PC-3 (cell line): ENCODE results near the gene CARD6. TPM values are rescaled to one million over a fixed set of nuclear protein-coding genes. Genes with fewer than 3 reads are reported as not detected.

Experiments
- ATAC-seq: fragments of 200-7000 bp; cut with Tn5 transposase; 2 replicates; pipeline ENCODE4 v1.9.1; 2020; ENCODE audit warnings: mild to moderate bottlenecking, moderate library complexity
- BruUV-seq: library from RNA; stranded (reverse); fragments of 400-500 nt; replicated peaks from 2 replicates; lab custom pipeline; 2021; lab: Mats Ljungman, UMichigan
- CTCF ChIA-PET: fragments of 300-600 bp; sonication (Branson Sonifier 250); formaldehyde crosslinking; loops from one replicate; lab custom pipeline; 2022; ENCODE audit warnings: antibody characterized with exemption; lab: Charles Lee
- POLR2A ChIA-PET: fragments of 300-600 bp; sonication (Branson Sonifier 250); formaldehyde crosslinking; loops from one replicate; lab custom pipeline; 2022; ENCODE audit warnings: antibody characterized with exemption; ENCODE audit not compliant: unreplicated experiment; lab: Charles Lee
- DNase-seq: peaks from one replicate; pipeline ENCODE4 v3.0.0-alpha.2; 2015
- H2AFZ ChIP-seq: fragments of 300-600 bp; sonication (generic); 2 replicates; pipeline ENCODE4 v1.6.0; 2016; ENCODE audit warnings: antibody characterized with exemption, low read length
- H3F3A ChIP-seq: fragments of 300-600 bp; sonication (generic); one replicate; pipeline ENCODE4 v1.6.0; 2017; ENCODE audit warnings: antibody characterized with exemption, low read length, control low read depth, mild to moderate bottlenecking; ENCODE audit not compliant: unreplicated experiment
- H3K27ac ChIP-seq: fragments of 300-600 bp; sonication (generic); 2 replicates; pipeline ENCODE4 v1.5.1; 2016; ENCODE audit warnings: mild to moderate bottlenecking, low read length
- H3K27me3 ChIP-seq: fragments of 300-600 bp; sonication (generic); 2 replicates; pipeline ENCODE4 v1.6.1; 2016; ENCODE audit warnings: low read length, mixed read lengths
- H3K36me3 ChIP-seq: fragments of 300-600 bp; sonication (generic); 2 replicates; pipeline ENCODE4 v1.6.1; 2016; ENCODE audit warnings: low read depth, mixed run types, low read length, mixed read lengths
- H3K4me1 ChIP-seq: fragments of 300-600 bp; sonication (generic); 2 replicates; pipeline ENCODE4 v1.5.1; 2016; ENCODE audit warnings: low read length; ENCODE audit not compliant: insufficient read depth
- H3K4me2 ChIP-seq: fragments of 300-600 bp; sonication (generic); 2 replicates; pipeline ENCODE4 v1.6.0; 2016; ENCODE audit warnings: low read length
- H3K4me3 ChIP-seq: fragments of 300-600 bp; sonication (generic); 2 replicates; pipeline ENCODE4 v1.5.1; 2016; ENCODE audit warnings: mild to moderate bottlenecking, low read length, mixed read lengths
- H3K79me2 ChIP-seq: fragments of 300-600 bp; sonication (generic); 2 replicates; pipeline ENCODE4 v1.6.1; 2017; ENCODE audit warnings: low read length, mixed read lengths
- H3K9ac ChIP-seq: fragments of 300-600 bp; sonication (generic); 2 replicates; pipeline ENCODE4 v1.6.0; 2016; ENCODE audit warnings: mild to moderate bottlenecking, low read length
- H3K9me2 ChIP-seq: fragments of 300-600 bp; sonication (generic); replicated peaks from 2 replicates; pipeline ENCODE4 v1.6.1; 2016; ENCODE audit warnings: mixed run types, low read length, mixed read lengths
- H3K9me3 ChIP-seq: fragments of 300-600 bp; sonication (generic); 2 replicates; pipeline ENCODE4 v1.6.1; 2016; ENCODE audit warnings: low read length, mixed read lengths
- H4K20me1 ChIP-seq: fragments of 300-600 bp; sonication (generic); 2 replicates; pipeline ENCODE4 v1.6.1; 2016; ENCODE audit warnings: low read length, mixed read lengths
- CTCF ChIP-seq: fragments of 300-600 bp; sonication (generic); conservative IDR thresholded peaks from 2 replicates; pipeline ENCODE4 v1.5.1; 2017; ENCODE audit warnings: antibody characterized with exemption, low read depth, mild to moderate bottlenecking, low read length
- EZH2 ChIP-seq: fragments of 300-600 bp; sonication (generic); IDR thresholded peaks from one replicate; pipeline ENCODE4 v1.6.1; 2017; ENCODE audit warnings: antibody characterized with exemption, mild to moderate bottlenecking, low read length; ENCODE audit not compliant: unreplicated experiment
- EZH2phosphoT487 ChIP-seq: fragments of 300-600 bp; sonication (generic); IDR thresholded peaks from 2 replicates; pipeline ENCODE4 v1.6.1; 2018; ENCODE audit warnings: mild to moderate bottlenecking, antibody characterized with exemption, low read length, borderline replicate concordance
- intact Hi-C: fragments of 100-400 bp; cut with micrococcal nuclease; formaldehyde crosslinking; loops from 2 replicates; pipeline ENCODE4 v1.9.0; 2023
- total RNA-seq: library from RNA; depleted of rRNA; stranded (reverse); fragments of >200 nt; gene quantifications from 2 replicates; pipeline ENCODE4 v1.2.3, GENCODE V29; 2014

The CARD6 gene
- total RNA-seq, 1 experiment from 2014 or later, result 2.4 TPM

- Histone ChIP-seq H3K9me3 (no peaks in the 10 kb centered on the region), H3K79me2 (peaks cover 46% of the 10 kb centered on the region), H3K27me3 (no peaks in the 10 kb centered on the region), H2AFZ (no peak overlapping the region), H3F3A (peaks cover 27% of the 10 kb centered on the region), H3K4me2 (peak overlapping the region; percentile 89), H3K36me3 (peaks cover 71% of the 10 kb centered on the region), H3K27ac (no peak overlapping the region), H3K9ac (no peak overlapping the region), H3K9me2 (no peaks in the 10 kb centered on the region), H3K4me1 (peaks cover 28% of the 10 kb centered on the region), H4K20me1 (peaks cover 68% of the 10 kb centered on the region), H3K4me3 (peak overlapping the region; percentile 87)
- BruUV-seq, result no TSS peak
- intact Hi-C loops, result no loop called here
- DNase-seq (peak; percentile 39), ATAC-seq (no peak)
- TF ChIP-seq CTCF, result no peak
- no peak for TF ChIP-seq EZH2
- no peak for TF ChIP-seq EZH2phosphoT487
- POLR2A ChIA-PET, result no interaction called here
- CTCF ChIA-PET, result interaction anchor here (0.5 to 0.6 kb wide), 2 partner anchors 9 to 34 kb away, joined by 4 to 7 read pairs; partner anchors contain the start of genes CARD6 and PRKAA1
Measured at GRCh38 chr5:40832345-40832744, 8.8 kb upstream of the CARD6 start.

GRCh38 chr5:40833712-40834229 lies 7.4 kb upstream of the CARD6 start:
- H3K36me3 ChIP-seq, result peaks cover 57% of the 10 kb centered on the region
- BruUV-seq, result no TSS peak
- intact Hi-C loops, result no loop called here
- no peaks in the 10 kb centered on the region for H3K9me2 ChIP-seq
- no peaks in the 10 kb centered on the region for H3K27me3 ChIP-seq
- H3K79me2 ChIP-seq, result peaks cover 46% of the 10 kb centered on the region
- H3K9ac ChIP-seq, result peak overlapping the region; percentile 98
- DNase-seq (no peak), ATAC-seq (no peak)
- H4K20me1 ChIP-seq, result peaks cover 55% of the 10 kb centered on the region
- peak overlapping the region; percentile 89 for H3K4me2 ChIP-seq
- peaks cover 28% of the 10 kb centered on the region for H3K4me1 ChIP-seq
- TF ChIP-seq EZH2phosphoT487 (no peak), CTCF (no peak), EZH2 (no peak)
- H3K9me3 ChIP-seq, result no peaks in the 10 kb centered on the region
- no peak overlapping the region for H2AFZ ChIP-seq
- H3K4me3 ChIP-seq, result peak overlapping the region; percentile 87
- H3F3A ChIP-seq, result peaks cover 27% of the 10 kb centered on the region
- CTCF ChIA-PET, result no interaction called here
- POLR2A ChIA-PET, result no interaction called here
- peak overlapping the region; percentile 67; the same call in 1 of the 2 replicates for H3K27ac ChIP-seq

- TF ChIP-seq CTCF, result no peak
- TF ChIP-seq EZH2phosphoT487, result no peak
- no peak for TF ChIP-seq EZH2
- intact Hi-C loops, result no loop called here
- DNase-seq (no peak), ATAC-seq (no peak)
- Histone ChIP-seq H3K4me3 (peak overlapping the region; percentile 87), H3F3A (peaks cover 27% of the 10 kb centered on the region), H3K4me1 (peaks cover 28% of the 10 kb centered on the region), H3K9me2 (no peaks in the 10 kb centered on the region), H3K27ac (peak overlapping the region; percentile 67), H3K9me3 (no peaks in the 10 kb centered on the region), H3K4me2 (peak overlapping the region; percentile 89), H2AFZ (peak overlapping the region; percentile 96; the same call in 1 of the 2 replicates), H3K27me3 (no peaks in the 10 kb centered on the region), H3K36me3 (peaks cover 50% of the 10 kb centered on the region), H4K20me1 (peaks cover 48% of the 10 kb centered on the region), H3K79me2 (peaks cover 46% of the 10 kb centered on the region), H3K9ac (peak overlapping the region; percentile 98)
- ChIA-PET POLR2A (interaction anchor here (0.6 kb wide), 1 partner anchor 153 kb away, joined by 4 read pairs; no protein-coding TSS in a partner anchor), CTCF (no interaction called here)
- BruUV-seq, result TSS peak; percentile 62
Measured at GRCh38 chr5:40834391-40834848, 6.7 kb upstream of the CARD6 start.
